NCI-H69 (cell line): Measurements from ENCODE around the gene PHKA2.
A peak's percentile ranks its signal among the peaks of the same experiment; 100 is the strongest.
"Not testable (repeated sequence)": the region's sequence is repeated elsewhere in the genome, so short reads cannot be mapped to it uniquely, and the experiment has no call there.

Source experiments
- DNase-seq: peaks from one replicate; lab custom pipeline; 2025; lab: John Stamatoyannopoulos, UW

PHKA2 gene

GRCh38 chrX:18983666-18984380 is at the start of gene PHKA2:
Gene PHKA2 (minus strand): TSS chrX:18984114. CDS start chrX:18983932, 182 bp downstream.
- DNase-seq: peak; percentile 77

GRCh38 chrX:19030805-19031204 is 46.9 kb upstream of the PHKA2 start:
- DNase-seq: no peak

- no peak for DNase-seq
Measured at GRCh38 chrX:19028560-19028959, 44.6 kb upstream of the PHKA2 start.

GRCh38 chrX:19024366-19024765 is 40.5 kb upstream of the PHKA2 start:
- no peak for DNase-seq

GRCh38 chrX:19019996-19020395 is 36.1 kb upstream of the PHKA2 start:
- no peak for DNase-seq

- peak; percentile 43 for DNase-seq
Measured at GRCh38 chrX:19017271-19017670, 33.4 kb upstream of the PHKA2 start.

GRCh38 chrX:19016614-19017013 is 32.7 kb upstream of the PHKA2 start:
- not testable (repeated sequence) for DNase-seq

GRCh38 chrX:19007868-19008267 is 24.0 kb upstream of the PHKA2 start:
- no peak for DNase-seq

GRCh38 chrX:19007011-19007410 is 23.1 kb upstream of the PHKA2 start:
- DNase-seq: no peak

GRCh38 chrX:19005909-19006308 is 22.0 kb upstream of the PHKA2 start:
- peak; percentile 14 for DNase-seq

- DNase-seq: no peak
Measured at GRCh38 chrX:19003756-19004155, 19.8 kb upstream of the PHKA2 start.

GRCh38 chrX:18998653-18999052 is 14.7 kb upstream of the PHKA2 start:
- no peak for DNase-seq

- DNase-seq: no peak
Measured at GRCh38 chrX:18997916-18998315, 14.0 kb upstream of the PHKA2 start.

- DNase-seq: no peak
Measured at GRCh38 chrX:18996536-18996935, 12.6 kb upstream of the PHKA2 start.

GRCh38 chrX:18995221-18995620 is 11.3 kb upstream of the PHKA2 start:
- no peak for DNase-seq

GRCh38 chrX:18994713-18995112 is 10.8 kb upstream of the PHKA2 start:
- no peak for DNase-seq

- no peak for DNase-seq
Measured at GRCh38 chrX:18992829-18993228, 8.9 kb upstream of the PHKA2 start.

GRCh38 chrX:18985186-18985435 is 1.2 kb upstream of the PHKA2 start:
- no peak for DNase-seq

GRCh38 chrX:18984381-18985185 is 669 bp upstream of the PHKA2 start:
- peak; percentile 90 for DNase-seq

GRCh38 chrX:18981124-18981807 is 2.6 kb downstream of the PHKA2 start:
- no peak for DNase-seq

- DNase-seq: not testable (repeated sequence)
Measured at GRCh38 chrX:18980262-18980661, 3.7 kb downstream of the PHKA2 start.

GRCh38 chrX:18974993-18975392 is 8.9 kb downstream of the PHKA2 start:
- no peak for DNase-seq
